HCT116 (cell line): Measurements from ENCODE around the gene ELOB. TPM values are rescaled to one million over a fixed set of nuclear protein-coding genes. Genes with fewer than 3 reads are reported as not detected.

Source experiments
- ATAC-seq: fragments of 200-7000 bp; cut with Tn5 transposase; 2 replicates; pipeline ENCODE4 v1.9.1; 2020; ENCODE audit warnings: mild to moderate bottlenecking, moderate library complexity
- BruUV-seq: library from RNA; stranded (reverse); fragments of 400-500 nt; replicated peaks from 2 replicates; lab custom pipeline; 2021; lab: Mats Ljungman, UMichigan
- CTCF ChIA-PET: fragments of 300-600 bp; sonication (Branson Sonifier 250); formaldehyde crosslinking; loops from one replicate; lab custom pipeline; 2021; ENCODE audit warnings: antibody characterized with exemption; lab: Charles Lee
- POLR2A ChIA-PET: fragments of 300-600, 350-600 bp; sonication (Branson Sonifier 250); formaldehyde crosslinking; loops from one replicate; lab custom pipeline; 2021; ENCODE audit warnings: antibody characterized with exemption; lab: Charles Lee
- RAD21 ChIA-PET, 2 experiments: fragments of 300-600 bp; sonication (Branson Sonifier 250); formaldehyde crosslinking; loops; one replicate each; lab custom pipeline; 2023; ENCODE audit warnings: low total read pairs in 2 of 2; ENCODE audit not compliant: uncharacterized antibody in 2 of 2, unreplicated experiment in 2 of 2, low non-redundant PET in 1 of 2; lab: Charles Lee
- DNase-seq: peaks from one replicate; pipeline ENCODE4 v3.0.0-alpha.2; 2010; ENCODE audit warnings: low read depth, low spot score
- H2AFZ ChIP-seq: fragments of 200-600 bp; shearing (Covaris generic), sonication (generic); 2 replicates; pipeline ENCODE4 v1.6.1; 2017; ENCODE audit warnings: low read depth, mixed run types, mixed read lengths, antibody characterized with exemption, low read length; ENCODE audit not compliant: poor library complexity, severe bottlenecking
- H3K27ac ChIP-seq: 2 replicates; pipeline ENCODE4 v1.5.1; 2012; ENCODE audit warnings: low read depth, low read length
- H3K27me3 ChIP-seq: fragments of 200-600 bp; sonication (generic); 2 replicates; pipeline ENCODE4 v1.6.1; 2016; ENCODE audit warnings: mixed run types, low read length, mixed read lengths; ENCODE audit not compliant: insufficient read depth
- H3K36me3 ChIP-seq, 2 experiments: fragments of 200-500 bp in 1 of 2; fragments of 200-600 bp in 1 of 2; sonication (Bioruptor generic) in 1 of 2; sonication (generic) in 1 of 2; 2 replicates each; pipeline versions ENCODE4 v1.5.1 to v1.6.1; 2014 to 2016; ENCODE audit warnings: low read length in 2 of 2, inconsistent platforms in 1 of 2, mixed read lengths in 1 of 2, mixed run types in 1 of 2; ENCODE audit not compliant: insufficient read depth in 2 of 2, control insufficient read depth in 1 of 2
- H3K4me1 ChIP-seq, 2 experiments: fragments of 200-600 bp in 1 of 2; sonication (generic) in 1 of 2; 2 replicates each; pipeline versions ENCODE4 v1.5.1 to v1.6.1; 2012 to 2017; ENCODE audit warnings: low read length in 2 of 2, inconsistent platforms in 1 of 2, mild to moderate bottlenecking in 1 of 2, mixed read lengths in 1 of 2, mixed run types in 1 of 2, moderate library complexity in 1 of 2; ENCODE audit not compliant: insufficient read depth in 2 of 2, control insufficient read depth in 1 of 2
- H3K4me2 ChIP-seq: fragments of 200-600 bp; sonication (generic); 2 replicates; pipeline ENCODE4 v1.6.1; 2017; ENCODE audit warnings: mixed run types, low read length, mixed read lengths
- H3K4me3 ChIP-seq, 2 experiments: fragments of 200-600 bp in 1 of 2; sonication (generic) in 1 of 2; replicated peaks in 1 of 2; 2 replicates each; pipeline ENCODE4 v1.5.1; 2011 to 2016; ENCODE audit warnings: low read length in 2 of 2, control low read depth in 1 of 2, low read depth in 1 of 2, mild to moderate bottlenecking in 1 of 2, mixed read lengths in 1 of 2, mixed run types in 1 of 2
- H3K79me2 ChIP-seq: fragments of 200-600 bp; sonication (generic); 2 replicates; pipeline ENCODE4 v1.6.1; 2017; ENCODE audit warnings: mild to moderate bottlenecking, mixed run types, low read length, moderate library complexity, mixed read lengths; ENCODE audit not compliant: insufficient read depth
- H3K9ac ChIP-seq: fragments of 200-600 bp; sonication (generic); 2 replicates; pipeline ENCODE4 v1.6.1; 2016; ENCODE audit warnings: low read length, mixed read lengths
- H3K9me2 ChIP-seq: fragments of 200-600 bp; sonication (generic), shearing (Covaris generic); 2 replicates; pipeline ENCODE4 v1.6.1; 2017; ENCODE audit warnings: mixed run types, mild to moderate bottlenecking, moderate library complexity; ENCODE audit not compliant: insufficient read depth
- H3K9me3 ChIP-seq, 2 experiments: fragments of 200-500 bp in 1 of 2; fragments of 200-600 bp in 1 of 2; sonication (Bioruptor generic) in 1 of 2; sonication (generic) in 1 of 2; 2 replicates each; pipeline ENCODE4 v1.6.1; 2014 to 2017; ENCODE audit warnings: low read length in 2 of 2, mixed read lengths in 2 of 2, inconsistent platforms in 1 of 2, low read depth in 1 of 2, mild to moderate bottlenecking in 1 of 2, mixed run types in 1 of 2, moderate library complexity in 1 of 2; ENCODE audit not compliant: control insufficient read depth in 1 of 2, insufficient read depth in 1 of 2
- H4K20me1 ChIP-seq: fragments of 200-600 bp; sonication (generic), shearing (Covaris generic); 2 replicates; pipeline ENCODE4 v1.6.1; 2017; ENCODE audit warnings: mixed run types, mild to moderate bottlenecking, moderate library complexity; ENCODE audit not compliant: insufficient read depth
- CBX3 ChIP-seq: IDR thresholded peaks from 2 replicates; pipeline ENCODE4 v1.6.1; 2012; ENCODE audit warnings: low read depth
- CEBPB ChIP-seq: IDR thresholded peaks from 2 replicates; pipeline ENCODE4 v1.6.1; 2012; ENCODE audit warnings: low read depth
- EGR1 ChIP-seq: IDR thresholded peaks from 2 replicates; pipeline ENCODE4 v1.6.1; 2012; ENCODE audit warnings: low read depth
- ELF1 ChIP-seq: IDR thresholded peaks from 2 replicates; pipeline ENCODE4 v1.6.1; 2012; ENCODE audit warnings: low read depth, borderline replicate concordance
- EZH2 ChIP-seq: fragments of 200-600 bp; sonication (generic); IDR thresholded peaks from 2 replicates; pipeline ENCODE4 v1.6.1; 2017; ENCODE audit warnings: antibody characterized with exemption, mixed run types
- EZH2phosphoT487 ChIP-seq: fragments of 200-600 bp; IDR thresholded peaks from 2 replicates; pipeline ENCODE4 v1.6.1; 2018; ENCODE audit warnings: antibody characterized with exemption, borderline replicate concordance
- JUND ChIP-seq: IDR thresholded peaks from 2 replicates; pipeline ENCODE4 v1.6.1; 2012
- POLR2A ChIP-seq: IDR thresholded peaks from 2 replicates; pipeline ENCODE4 v1.7.0; 2011; ENCODE audit warnings: borderline replicate concordance; ENCODE audit not compliant: insufficient read depth, insufficient read length; ENCODE audit errors: extremely low read depth
- POLR2AphosphoS5 ChIP-seq: IDR thresholded peaks from 2 replicates; pipeline ENCODE4 v1.6.1; 2011; ENCODE audit warnings: mild to moderate bottlenecking, low read depth, low read length, moderate library complexity
- RAD21 ChIP-seq: IDR thresholded peaks from 2 replicates; pipeline ENCODE4 v1.6.1; 2012; ENCODE audit warnings: low read depth, mild to moderate bottlenecking
- SIN3A ChIP-seq: IDR thresholded peaks from 2 replicates; pipeline ENCODE4 v1.6.1; 2012; ENCODE audit warnings: low read depth
- SP1 ChIP-seq: IDR thresholded peaks from 2 replicates; pipeline ENCODE4 v1.6.1; 2012; ENCODE audit warnings: low read depth
- SRF ChIP-seq: IDR thresholded peaks from 2 replicates; pipeline ENCODE4 v1.6.1; 2012; ENCODE audit warnings: low read depth
- TCF7L2 ChIP-seq: IDR thresholded peaks from 2 replicates; pipeline ENCODE4 v1.7.0; 2011; ENCODE audit warnings: borderline replicate concordance, inconsistent platforms; ENCODE audit not compliant: insufficient read depth, insufficient read length; ENCODE audit errors: extremely low read depth
- YY1 ChIP-seq: IDR thresholded peaks from 2 replicates; pipeline ENCODE4 v1.6.1; 2011; ENCODE audit warnings: low read length, low read depth, moderate library complexity, mild to moderate bottlenecking; ENCODE audit not compliant: insufficient replicate concordance; ENCODE audit errors: extremely low read depth
- ZFX ChIP-seq: fragments of 450-650 bp; IDR thresholded peaks from 2 replicates; pipeline ENCODE4 v1.6.1; 2017
- intact Hi-C: fragments of 100-400 bp; cut with micrococcal nuclease; formaldehyde crosslinking; loops from 2 replicates; pipeline ENCODE4 v1.10.0; 2022
- total RNA-seq: library from RNA; stranded (reverse); gene quantifications from one replicate; pipeline ENCODE4 v1.2.1, GENCODE V29; 2021; ENCODE audit not compliant: unreplicated experiment
- TF ChIP-seq, protein P1 (sequence below): IDR thresholded peaks from 2 replicates; pipeline ENCODE4 v1.6.1; 2012
- TF ChIP-seq, protein P2 (sequence below): IDR thresholded peaks from 2 replicates; pipeline ENCODE4 v1.6.1; 2012; ENCODE audit warnings: low read depth
- TF ChIP-seq, protein P3 (sequence below): IDR thresholded peaks from 2 replicates; pipeline ENCODE4 v1.6.1; 2012
- TF ChIP-seq, protein P4 (sequence below), 3 experiments: fragments of 200-600 bp in 1 of 3; sonication (generic) in 1 of 3; IDR thresholded peaks in 2 of 3; conservative IDR thresholded peaks in 1 of 3; 2 replicates each; pipeline ENCODE4 v1.5.1; 2012 to 2017; ENCODE audit warnings: low read depth in 2 of 3, low read length in 2 of 3, antibody characterized with exemption in 1 of 3, borderline replicate concordance in 1 of 3, control low read depth in 1 of 3, mild to moderate bottlenecking in 1 of 3, mixed read lengths in 1 of 3, mixed run types in 1 of 3, moderate library complexity in 1 of 3; ENCODE audit not compliant: insufficient read depth in 1 of 3

Gene ELOB
- total RNA-seq, 1 experiment from 2014 or later: 239 TPM

DNA sequence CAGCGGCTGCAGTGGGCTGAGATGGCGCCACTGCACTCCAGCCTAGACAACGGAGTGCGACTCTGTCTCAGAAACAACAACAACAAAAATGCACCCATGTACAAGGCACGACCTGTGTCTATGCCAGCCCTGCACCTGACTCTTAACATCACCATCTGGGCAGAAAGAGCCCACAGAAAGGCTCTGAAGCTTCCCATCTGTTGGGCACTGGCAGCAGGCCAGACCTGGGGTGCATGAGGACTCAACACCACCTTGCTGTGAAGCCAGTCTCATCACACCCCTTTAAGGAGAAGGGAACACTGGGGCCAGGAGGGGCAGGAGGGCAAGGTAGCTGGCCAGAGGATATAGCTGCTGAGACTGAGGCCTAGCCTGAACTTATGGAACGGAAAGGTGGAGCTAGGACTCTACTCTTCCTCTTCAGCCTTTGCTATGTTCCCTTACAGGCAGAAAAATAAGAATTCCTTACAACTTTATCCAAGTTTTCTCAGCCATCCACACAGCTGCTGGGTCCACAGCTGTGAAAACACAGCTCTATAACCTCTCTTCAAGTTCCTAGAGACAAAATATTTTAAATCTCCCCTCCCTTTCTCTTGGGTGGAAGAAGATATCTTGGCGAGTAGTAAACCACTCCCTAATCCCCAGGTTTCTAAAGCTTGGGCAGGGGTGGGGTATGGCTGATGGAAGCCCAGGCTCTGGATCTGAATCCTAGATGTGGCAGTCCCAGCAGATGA lies 2.8 kb downstream of the ELOB start:
- peak overlapping the region; percentile 26; the same call in 1 of the 2 replicates for H3K27ac ChIP-seq
- no peak for DNase-seq
- H3K4me2 ChIP-seq: no peak overlapping the region
- TF ChIP-seq, protein P1, sequence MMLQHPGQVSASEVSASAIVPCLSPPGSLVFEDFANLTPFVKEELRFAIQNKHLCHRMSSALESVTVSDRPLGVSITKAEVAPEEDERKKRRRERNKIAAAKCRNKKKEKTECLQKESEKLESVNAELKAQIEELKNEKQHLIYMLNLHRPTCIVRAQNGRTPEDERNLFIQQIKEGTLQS: no peak
- TF ChIP-seq RAD21: no peak
- TF ChIP-seq POLR2A: no peak
- TF ChIP-seq, protein P2, sequence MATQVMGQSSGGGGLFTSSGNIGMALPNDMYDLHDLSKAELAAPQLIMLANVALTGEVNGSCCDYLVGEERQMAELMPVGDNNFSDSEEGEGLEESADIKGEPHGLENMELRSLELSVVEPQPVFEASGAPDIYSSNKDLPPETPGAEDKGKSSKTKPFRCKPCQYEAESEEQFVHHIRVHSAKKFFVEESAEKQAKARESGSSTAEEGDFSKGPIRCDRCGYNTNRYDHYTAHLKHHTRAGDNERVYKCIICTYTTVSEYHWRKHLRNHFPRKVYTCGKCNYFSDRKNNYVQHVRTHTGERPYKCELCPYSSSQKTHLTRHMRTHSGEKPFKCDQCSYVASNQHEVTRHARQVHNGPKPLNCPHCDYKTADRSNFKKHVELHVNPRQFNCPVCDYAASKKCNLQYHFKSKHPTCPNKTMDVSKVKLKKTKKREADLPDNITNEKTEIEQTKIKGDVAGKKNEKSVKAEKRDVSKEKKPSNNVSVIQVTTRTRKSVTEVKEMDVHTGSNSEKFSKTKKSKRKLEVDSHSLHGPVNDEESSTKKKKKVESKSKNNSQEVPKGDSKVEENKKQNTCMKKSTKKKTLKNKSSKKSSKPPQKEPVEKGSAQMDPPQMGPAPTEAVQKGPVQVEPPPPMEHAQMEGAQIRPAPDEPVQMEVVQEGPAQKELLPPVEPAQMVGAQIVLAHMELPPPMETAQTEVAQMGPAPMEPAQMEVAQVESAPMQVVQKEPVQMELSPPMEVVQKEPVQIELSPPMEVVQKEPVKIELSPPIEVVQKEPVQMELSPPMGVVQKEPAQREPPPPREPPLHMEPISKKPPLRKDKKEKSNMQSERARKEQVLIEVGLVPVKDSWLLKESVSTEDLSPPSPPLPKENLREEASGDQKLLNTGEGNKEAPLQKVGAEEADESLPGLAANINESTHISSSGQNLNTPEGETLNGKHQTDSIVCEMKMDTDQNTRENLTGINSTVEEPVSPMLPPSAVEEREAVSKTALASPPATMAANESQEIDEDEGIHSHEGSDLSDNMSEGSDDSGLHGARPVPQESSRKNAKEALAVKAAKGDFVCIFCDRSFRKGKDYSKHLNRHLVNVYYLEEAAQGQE: no peak
- TF ChIP-seq SP1: no peak
- no peak for TF ChIP-seq POLR2AphosphoS5
- TF ChIP-seq JUND: no peak
- no peak for TF ChIP-seq SRF
- no peak for TF ChIP-seq EGR1
- TF ChIP-seq SIN3A: no peak
- no peak for TF ChIP-seq ELF1
- TF ChIP-seq YY1: no peak
- no peak for TF ChIP-seq EZH2phosphoT487
- TF ChIP-seq TCF7L2: no peak
- no peak for TF ChIP-seq CEBPB
- TF ChIP-seq, protein P3, sequence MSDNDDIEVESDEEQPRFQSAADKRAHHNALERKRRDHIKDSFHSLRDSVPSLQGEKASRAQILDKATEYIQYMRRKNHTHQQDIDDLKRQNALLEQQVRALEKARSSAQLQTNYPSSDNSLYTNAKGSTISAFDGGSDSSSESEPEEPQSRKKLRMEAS: no peak
- TF ChIP-seq, protein P4, sequence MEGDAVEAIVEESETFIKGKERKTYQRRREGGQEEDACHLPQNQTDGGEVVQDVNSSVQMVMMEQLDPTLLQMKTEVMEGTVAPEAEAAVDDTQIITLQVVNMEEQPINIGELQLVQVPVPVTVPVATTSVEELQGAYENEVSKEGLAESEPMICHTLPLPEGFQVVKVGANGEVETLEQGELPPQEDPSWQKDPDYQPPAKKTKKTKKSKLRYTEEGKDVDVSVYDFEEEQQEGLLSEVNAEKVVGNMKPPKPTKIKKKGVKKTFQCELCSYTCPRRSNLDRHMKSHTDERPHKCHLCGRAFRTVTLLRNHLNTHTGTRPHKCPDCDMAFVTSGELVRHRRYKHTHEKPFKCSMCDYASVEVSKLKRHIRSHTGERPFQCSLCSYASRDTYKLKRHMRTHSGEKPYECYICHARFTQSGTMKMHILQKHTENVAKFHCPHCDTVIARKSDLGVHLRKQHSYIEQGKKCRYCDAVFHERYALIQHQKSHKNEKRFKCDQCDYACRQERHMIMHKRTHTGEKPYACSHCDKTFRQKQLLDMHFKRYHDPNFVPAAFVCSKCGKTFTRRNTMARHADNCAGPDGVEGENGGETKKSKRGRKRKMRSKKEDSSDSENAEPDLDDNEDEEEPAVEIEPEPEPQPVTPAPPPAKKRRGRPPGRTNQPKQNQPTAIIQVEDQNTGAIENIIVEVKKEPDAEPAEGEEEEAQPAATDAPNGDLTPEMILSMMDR (IDR thresholded peaks at IDR 0.05 in 2 of 3, conservative IDR thresholded peaks at IDR 0.05 in 1 of 3; ENCODE audit: borderline replicate concordance in 1 of 3, insufficient read depth in 1 of 3, low read depth in 2 of 3, low read length in 2 of 3): no peak
- no peak for TF ChIP-seq ZFX
- no peak for TF ChIP-seq EZH2
- no peak for TF ChIP-seq CBX3
- peaks cover 11 to 46% of the 10 kb centered on the region in 2 experiments for H3K4me1 ChIP-seq
- H3K36me3 ChIP-seq: peaks cover 19 to 45% of the 10 kb centered on the region in 2 experiments
- no peaks in the 10 kb centered on the region for H3K27me3 ChIP-seq
- H3K4me3 ChIP-seq: no peak overlapping the region
- H3K79me2 ChIP-seq: peaks cover 75% of the 10 kb centered on the region
- ChIA-PET POLR2A (interaction anchor here (1.0 kb wide), 1 partner anchor 10 kb away, joined by 3 read pairs; no protein-coding TSS in a partner anchor), RAD21 (no interaction called here), CTCF (no interaction called here)
- H3K9me3 ChIP-seq: no peaks in the 10 kb centered on the region
- H3K9ac ChIP-seq: no peak overlapping the region
- no peaks in the 10 kb centered on the region for H3K9me2 ChIP-seq
- intact Hi-C loops: no loop called here
- no TSS peak for BruUV-seq
- H4K20me1 ChIP-seq: no peaks in the 10 kb centered on the region; the same call in 1 of the 2 replicates
- H2AFZ ChIP-seq: no peak overlapping the region
- ATAC-seq: no peak
